BJ (cell line): ENCODE results near the gene CUL2. TPM values are rescaled to one million over a fixed set of nuclear protein-coding genes. Genes with fewer than 3 reads are reported as not detected.

Experiments
- CTCF ChIA-PET: fragments of 350-600 bp; formaldehyde crosslinking; extraction: SDS; loops from one replicate; lab custom pipeline; 2021; ENCODE audit warnings: antibody characterized with exemption, inconsistent platforms; lab: Yijun Ruan, JAX
- POLR2A ChIA-PET: fragments of 300-600 bp; sonication (Branson Sonifier 250); formaldehyde crosslinking; extraction: SDS; loops from one replicate; lab custom pipeline; 2021; ENCODE audit warnings: antibody characterized with exemption; lab: Charles Lee
- DNase-seq: peaks from one replicate; pipeline ENCODE4 v3.0.0-alpha.2; 2011; ENCODE audit warnings: low read depth
- H3K27me3 ChIP-seq: 2 replicates; pipeline ENCODE4 v1.6.0; 2011; ENCODE audit warnings: low read length; ENCODE audit not compliant: control insufficient read depth, insufficient read depth
- H3K36me3 ChIP-seq: 2 replicates; pipeline ENCODE4 v1.5.1; 2011; ENCODE audit warnings: low read length; ENCODE audit not compliant: control insufficient read depth, insufficient read depth
- H3K4me3 ChIP-seq: 2 replicates; pipeline ENCODE4 v1.5.1; 2011; ENCODE audit warnings: low read depth, mild to moderate bottlenecking, control low read depth, low read length
- CTCF ChIP-seq: IDR thresholded peaks from 2 replicates; pipeline ENCODE4 v1.5.1; 2011; ENCODE audit warnings: low read depth, mild to moderate bottlenecking, control low read depth, inconsistent platforms, low read length, moderate library complexity; ENCODE audit not compliant: insufficient read depth
- polyA plus RNA-seq: library from polyadenylated mRNA; depleted of rRNA; stranded (reverse); fragments of >200 nt; gene quantifications from 2 replicates; pipeline ENCODE4 v1.2.3, GENCODE V29; 2011

CUL2 gene
- polyA plus RNA-seq, 1 experiment, result 9.4 TPM

GRCh38 chr10:35130663-35131062 lies 40.5 kb upstream of the CUL2 start:
- POLR2A ChIA-PET, result no interaction called here
- no peak overlapping the region for H3K4me3 ChIP-seq
- H3K27me3 ChIP-seq, result no peaks in the 10 kb centered on the region
- DNase-seq, result no peak
- TF ChIP-seq CTCF, result no peak
- H3K36me3 ChIP-seq, result no peaks in the 10 kb centered on the region
- CTCF ChIA-PET, result interaction anchor here (1.3 kb wide), 1 partner anchor 11 kb away, joined by 6 read pairs; no protein-coding TSS in a partner anchor

- Histone ChIP-seq H3K4me3 (no peak overlapping the region), H3K27me3 (no peaks in the 10 kb centered on the region), H3K36me3 (no peaks in the 10 kb centered on the region)
- ChIA-PET POLR2A (no interaction called here), CTCF (interaction anchor here (1.0 to 14.6 kb wide), 2 partner anchors 63 to 89 kb away, joined by 3 to 239 read pairs; no protein-coding TSS in a partner anchor)
- TF ChIP-seq CTCF, result no peak
- DNase-seq, result no peak
Measured at GRCh38 chr10:35129185-35129674, 39.1 kb upstream of the CUL2 start.

GRCh38 chr10:35127289-35127891 lies 37.2 kb upstream of the CUL2 start:
- no peak for TF ChIP-seq CTCF
- no peaks in the 10 kb centered on the region for H3K27me3 ChIP-seq
- DNase-seq, result peak; percentile 20
- peak overlapping the region; percentile 90 for H3K4me3 ChIP-seq
- CTCF ChIA-PET, result interaction anchor here (0.7 to 14.6 kb wide), 6 partner anchors 10 to 783 kb away, joined by 3 to 239 read pairs (median 6); no protein-coding TSS in a partner anchor
- POLR2A ChIA-PET, result no interaction called here
- no peaks in the 10 kb centered on the region for H3K36me3 ChIP-seq

- no peaks in the 10 kb centered on the region for H3K27me3 ChIP-seq
- H3K4me3 ChIP-seq, result peak within 1 kb of the TSS; percentile 90
- DNase-seq, result peak; percentile 65
- ChIA-PET POLR2A (interaction anchor here (1.0 kb wide), 1 partner anchor 69 kb away, joined by 5 read pairs; no protein-coding TSS in a partner anchor), CTCF (interaction anchor here (0.6 to 14.6 kb wide), 12 partner anchors 10 to 783 kb away, joined by 3 to 239 read pairs (median 4); no protein-coding TSS in a partner anchor)
- H3K36me3 ChIP-seq, result no peaks in the 10 kb centered on the region
- peak; percentile 95 for TF ChIP-seq CTCF
Measured at GRCh38 chr10:35126530-35127288, 36.6 kb upstream of the CUL2 start, which contains the start of gene CREM. TSS of gene CREM (plus strand) at chr10:35126846. CDS start at chr10:35137836, 10,990 bp downstream.
